Hematopoietic multipotent progenitor cell treated with erythropoietin and hydrocortisone succinate and interleukin-3 and kit ligand, for 8 days (in vitro differentiated cells): ENCODE results near the gene ELAVL1.
"Not testable (repeated sequence)": the region's sequence is repeated elsewhere in the genome, so short reads cannot be mapped to it uniquely, and the experiment has no call there.

ENCODE experiments used
- DNase-seq: peaks from one replicate; pipeline ENCODE4 v3.0.0-alpha.2; 2015

The ELAVL1 gene

DNA sequence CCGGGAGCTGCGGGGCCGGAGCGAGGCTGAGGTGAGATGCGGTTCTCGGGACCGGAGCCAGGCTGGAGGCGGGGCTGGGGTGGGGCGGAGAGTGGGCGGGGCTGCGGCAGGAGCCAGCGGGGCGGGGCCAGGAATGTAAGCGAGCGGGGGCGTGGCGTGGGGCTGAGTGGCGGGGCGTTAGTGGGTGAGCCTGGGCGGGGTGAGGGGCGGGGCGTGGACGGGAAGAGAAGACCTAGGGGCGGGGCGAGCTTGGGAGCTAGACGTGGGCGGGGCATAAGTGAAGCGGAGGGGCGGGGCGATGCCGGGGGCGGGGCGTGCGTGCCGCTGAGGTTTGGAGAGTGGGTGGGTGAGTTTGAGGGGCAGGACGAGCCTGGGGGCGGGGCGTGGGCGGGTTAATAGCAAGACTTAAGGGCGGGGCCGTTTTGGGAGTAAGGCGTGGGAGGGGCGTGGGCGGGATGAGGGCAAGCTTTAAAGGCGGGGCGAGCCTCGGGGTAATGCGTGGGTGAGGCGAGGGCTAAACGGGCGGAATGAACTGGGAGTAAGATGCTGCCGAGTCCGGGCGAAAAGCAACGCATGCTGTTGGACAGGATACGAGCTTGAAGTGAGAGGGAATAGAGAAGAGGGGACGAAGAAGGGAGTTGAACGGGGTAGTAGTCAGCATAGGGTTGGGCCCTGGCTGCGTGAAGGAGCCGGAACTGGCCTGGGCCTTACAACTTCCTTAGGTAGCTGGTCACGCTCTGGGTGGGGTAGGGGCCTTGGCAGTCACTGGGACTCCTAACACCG is 84.7 kb downstream of the ELAVL1 start:
- DNase-seq = peak; percentile 95

DNA sequence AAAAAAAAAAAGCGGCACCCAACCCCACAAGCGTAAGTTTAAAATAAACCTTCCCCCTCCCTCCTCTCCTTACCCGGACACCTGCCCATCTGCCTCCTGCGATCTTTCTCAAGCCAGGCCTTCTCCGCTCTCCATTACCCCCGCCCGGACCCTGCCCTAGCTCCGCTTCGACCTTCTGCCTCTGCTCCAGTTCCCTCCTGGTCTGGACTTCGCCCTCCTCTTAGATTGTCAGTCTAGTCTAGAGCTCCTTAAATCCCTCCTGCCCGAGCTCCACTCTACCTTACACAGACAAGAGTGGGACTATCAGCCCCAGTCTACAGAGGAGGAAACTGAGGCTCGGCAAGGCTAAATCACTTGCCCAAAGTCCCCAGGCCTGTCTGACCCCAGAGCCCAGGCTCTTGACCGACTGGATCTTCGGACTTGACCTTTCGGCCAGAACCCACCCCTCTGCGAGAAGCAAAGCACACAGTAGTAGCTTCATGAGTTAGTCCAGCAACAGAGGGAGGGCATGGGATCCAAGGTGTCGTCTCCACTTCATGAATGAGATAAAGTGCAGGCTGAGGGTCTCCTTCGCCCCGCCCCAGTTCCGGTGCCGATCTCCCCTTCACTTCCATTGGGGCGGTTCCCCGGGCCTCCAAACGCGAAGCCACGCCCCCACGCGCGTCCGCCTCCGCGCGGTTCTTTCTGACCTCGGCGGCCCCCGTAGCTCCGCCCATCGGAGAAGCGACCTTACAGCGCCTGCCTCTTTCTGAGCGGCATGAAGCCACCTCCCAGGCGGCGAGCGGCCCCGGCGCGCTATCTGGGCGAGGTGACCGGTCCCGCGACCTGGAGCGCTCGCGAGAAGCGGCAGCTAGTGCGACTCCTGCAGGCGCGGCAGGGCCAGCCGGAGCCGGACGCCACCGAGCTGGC is 85.6 kb downstream of the ELAVL1 start, which contains the start of gene SNAPC2:
SNAPC2 (plus strand) TSS at position 729 of the 909 bp plus-strand sequence; CDS start at position 758, 29 bp downstream.
- DNase-seq = peak; percentile 94

- peak; percentile 29 for DNase-seq
These were observed 86.6 kb downstream of the ELAVL1 start for GRCh38 chr19:7918615-7919421.

GRCh38 chr19:7918062-7918614 is 87.3 kb downstream of the ELAVL1 start:
- DNase-seq = not testable (repeated sequence)

GRCh38 chr19:7917267-7918061 is 88.0 kb downstream of the ELAVL1 start:
- peak; percentile 76 for DNase-seq

DNA sequence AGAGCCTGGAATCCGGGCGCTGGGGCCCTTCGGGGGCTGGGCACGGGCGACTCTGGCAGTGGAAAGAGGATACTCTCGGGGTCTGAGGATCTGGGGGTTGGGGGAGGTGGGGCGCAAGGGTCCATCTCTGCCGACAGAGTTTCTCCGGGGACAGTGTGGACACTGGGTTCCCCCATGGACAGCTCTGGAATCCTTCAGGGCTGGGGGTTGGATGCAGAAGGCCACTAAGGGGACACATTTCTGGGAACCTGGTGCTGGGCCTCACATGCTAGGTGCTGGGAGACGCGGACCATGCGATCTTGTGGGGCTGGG is 88.5 kb downstream of the ELAVL1 start:
- no peak for DNase-seq

- peak; percentile 31 for DNase-seq
These were observed 89.1 kb downstream of the ELAVL1 start for GRCh38 chr19:7916103-7916954.

- no peak for DNase-seq
These were observed 90.0 kb downstream of the ELAVL1 start for GRCh38 chr19:7915250-7916102.

DNA sequence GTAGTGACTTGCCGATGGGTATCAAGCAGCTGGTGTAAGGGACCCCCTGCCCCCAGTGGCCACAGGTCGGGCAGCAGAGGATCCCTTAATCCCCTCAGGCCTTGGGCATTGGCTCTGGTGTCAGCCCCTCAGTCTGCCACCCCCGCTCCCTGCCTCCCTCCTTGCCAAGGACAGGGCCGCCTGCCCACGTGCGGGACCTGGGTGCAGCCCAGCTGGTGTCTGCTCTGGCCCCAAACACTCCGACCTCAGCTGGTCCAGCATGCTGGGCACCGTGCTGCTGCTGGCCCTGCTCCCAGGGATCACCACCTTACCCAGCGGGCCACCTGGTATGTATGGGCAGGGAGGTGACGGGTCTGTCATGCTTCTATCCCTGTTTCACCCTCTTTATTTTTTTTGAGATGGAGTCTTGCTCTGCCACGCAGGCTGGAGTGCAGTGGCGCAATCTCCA is 90.8 kb downstream of the ELAVL1 start, which contains the start of gene TGFBR3L:
TGFBR3L (plus strand) TSS at position 233 of the 448 bp plus-strand sequence.
- no peak for DNase-seq

- no peak for DNase-seq
These were observed 91.3 kb downstream of the ELAVL1 start for GRCh38 chr19:7914099-7914498.

GRCh38 chr19:7913652-7914051 is 91.8 kb downstream of the ELAVL1 start:
- no peak for DNase-seq

- no peak for DNase-seq
These were observed 92.5 kb downstream of the ELAVL1 start for GRCh38 chr19:7912697-7913564.

- no peak for DNase-seq
These were observed 93.2 kb downstream of the ELAVL1 start for GRCh38 chr19:7912144-7912696.

GRCh38 chr19:7911508-7912143 is 93.8 kb downstream of the ELAVL1 start:
- no peak for DNase-seq

- DNase-seq = no peak
These were observed 94.9 kb downstream of the ELAVL1 start for GRCh38 chr19:7910321-7911161.

GRCh38 chr19:7909471-7910067 is 95.9 kb downstream of the ELAVL1 start:
- no peak for DNase-seq
